ENCODE measurements around the gene KCNMA1.

Gene KCNMA1

GRCh38 chr10:76830218-76830617, 807.4 kb downstream of the KCNMA1 start:
- no peak for DNase-seq (ENCODE audit: low spot score)

GRCh38 chr10:76829724-76830123, 807.9 kb downstream of the KCNMA1 start:
- DNase-seq (ENCODE audit: low spot score): no peak
